K562 (cell line): ENCODE data around the gene POMGNT1. TPM values are rescaled to one million over a fixed set of nuclear protein-coding genes. Genes with fewer than 3 reads are reported as not detected.

Source experiments
- ATF1 ChIP-seq, 2 experiments: fragments of 450-650 bp in 1 of 2; IDR thresholded peaks; 2 replicates each; pipeline ENCODE4 v1.6.1; 2016; ENCODE audit warnings: missing compliant biosample characterization in 1 of 2, missing genetic modification characterization in 1 of 2
- CTBP1 ChIP-seq: fragments of 450-650 bp; IDR thresholded peaks from 2 replicates; pipeline ENCODE4 v1.6.1; 2016; ENCODE audit warnings: borderline replicate concordance
- EHMT2 ChIP-seq: fragments of 450-650 bp; IDR thresholded peaks from 2 replicates; pipeline ENCODE4 v1.6.1; 2018; ENCODE audit warnings: antibody characterized with exemption
- HNRNPH1 ChIP-seq: fragments of 200-400 bp; formaldehyde crosslinking; optimal IDR thresholded peaks from 2 replicates; pipeline ENCODE3; 2017; ENCODE audit warnings: low read depth, mild to moderate bottlenecking, low read length, moderate library complexity
- IFI16 ChIP-seq: fragments of 250-450 bp; sonication (Bioruptor Pico); IDR thresholded peaks from 2 replicates; pipeline ENCODE4 v2.1.2; 2022; ENCODE audit warnings: mild to moderate bottlenecking, inconsistent platforms
- MCM5 ChIP-seq: fragments of 450-650 bp; IDR thresholded peaks from 2 replicates; pipeline ENCODE4 v1.6.1; 2016; ENCODE audit warnings: low read depth
- MCM7 ChIP-seq, 2 experiments: fragments of 450-650 bp; IDR thresholded peaks; 2 replicates each; pipeline ENCODE4 v1.6.1; 2016 to 2018
- MXI1 ChIP-seq: IDR thresholded peaks from 2 replicates; pipeline ENCODE4 v1.6.1; 2011; ENCODE audit warnings: low read depth, mild to moderate bottlenecking, improper control_type of control experiment, low read length
- MYBL2 ChIP-seq, 2 experiments: fragments of 450-650 bp in 1 of 2; sonication (generic) in 1 of 2; formaldehyde crosslinking in 1 of 2; IDR thresholded peaks; 2 replicates each; pipeline versions ENCODE4 v1.6.1 to v1.8.1; 2017 to 2022; ENCODE audit warnings: borderline replicate concordance in 1 of 2, inconsistent platforms in 1 of 2, low read depth in 1 of 2, mild to moderate bottlenecking in 1 of 2, missing genetic modification reagents in 1 of 2, moderate library complexity in 1 of 2
- POLR2A ChIP-seq: fragments of 450-650 bp; conservative IDR thresholded peaks from 2 replicates; pipeline ENCODE4 v1.6.1; 2016
- SPI1 ChIP-seq: IDR thresholded peaks from 2 replicates; pipeline ENCODE4 v1.6.1; 2011; ENCODE audit warnings: low read depth, low read length, control low read depth, borderline replicate concordance
- SREBF1 ChIP-seq: fragments of 150-350 bp; IDR thresholded peaks from 2 replicates; pipeline ENCODE4 v1.6.1; 2014; ENCODE audit warnings: antibody characterized with exemption, low read depth, low read length, borderline replicate concordance
- ZBTB11 ChIP-seq, 3 experiments: fragments of 200-800 bp in 1 of 3; fragments of 250-450 bp in 1 of 3; fragments of 450-650 bp in 1 of 3; sonication (Bioruptor Pico) in 1 of 3; sonication (Bioruptor generic) in 1 of 3; formaldehyde crosslinking in 1 of 3; IDR thresholded peaks; 2 replicates each; pipeline versions ENCODE4 v1.6.1 to v1.8.0; 2016 to 2022; ENCODE audit warnings: mild to moderate bottlenecking in 2 of 3, missing genetic modification characterization in 2 of 3, missing compliant biosample characterization in 1 of 3, moderate library complexity in 1 of 3
- ZC3H8 ChIP-seq: fragments of 450-650 bp; IDR thresholded peaks from 2 replicates; pipeline ENCODE4 v1.6.1; 2017
- ZFP36 ChIP-seq: fragments of 150-350 bp; IDR thresholded peaks from 2 replicates; pipeline ENCODE4 v1.6.1; 2018; ENCODE audit warnings: low read length, low read depth; ENCODE audit not compliant: partially characterized antibody
- ZHX1 ChIP-seq: fragments of 150-350 bp; conservative IDR thresholded peaks from 2 replicates; pipeline ENCODE4 v1.6.1; 2014; ENCODE audit warnings: low read length
- ZNF212 ChIP-seq: fragments of 450-650 bp; formaldehyde crosslinking; IDR thresholded peaks from 2 replicates; pipeline ENCODE4 v1.4.0; 2020; ENCODE audit warnings: mild to moderate bottlenecking
- ZNF583 ChIP-seq: fragments of 250-450 bp; sonication (Bioruptor Pico); IDR thresholded peaks from 2 replicates; pipeline ENCODE4 v1.4.0; 2020
- ZNF639 ChIP-seq, 2 experiments: fragments of 200-800 bp in 1 of 2; sonication (Bioruptor generic) in 1 of 2; sonication (generic) in 1 of 2; formaldehyde crosslinking in 1 of 2; IDR thresholded peaks in 1 of 2; conservative IDR thresholded peaks in 1 of 2; 2 replicates each; pipeline versions ENCODE4 v1.5.0 to v1.6.1; 2016 to 2020; ENCODE audit warnings: missing compliant biosample characterization in 1 of 2, missing genetic modification characterization in 1 of 2, missing genetic modification reagents in 1 of 2
- ZNF75A ChIP-seq: fragments of 450-650 bp; formaldehyde crosslinking; IDR thresholded peaks from 2 replicates; pipeline ENCODE4 v1.4.0; 2020; ENCODE audit warnings: mild to moderate bottlenecking
- ZNF766 ChIP-seq: fragments of 200-800 bp; sonication (Bioruptor generic); conservative IDR thresholded peaks from 2 replicates; pipeline ENCODE4 v1.6.1; 2016; ENCODE audit warnings: missing genetic modification characterization, missing compliant biosample characterization
- ZNF77 ChIP-seq: fragments of 250-450 bp; sonication (Bioruptor Pico); IDR thresholded peaks from 2 replicates; pipeline ENCODE4 v1.5.0; 2020
- polyA plus RNA-seq, 8 experiments: library from polyadenylated mRNA; depleted of rRNA in 4 of 8; stranded (reverse) in 5 of 8; unstranded in 3 of 8; fragments of >200 nt; fragmentation: Nextera tagmentation in 2 of 8; fragmentation: Illumina TruSeq in 1 of 8; extraction: Ambion mirVana in 2 of 8; extraction: Trizol in 1 of 8; gene quantifications; 2 replicates each; pipeline versions ENCODE4 v1.2.1 to v1.2.3, GENCODE V29; 2011 to 2014; ENCODE audit warnings: inconsistent platforms in 1 of 8, missing spikeins in 1 of 8
- total RNA-seq, 7 experiments: library from RNA; depleted of rRNA in 6 of 7; stranded (reverse); fragments of >200 nt in 6 of 7; fragmentation: Illumina TruSeq in 2 of 7; extraction: Trizol in 2 of 7; gene quantifications; 2 replicates each; pipeline versions ENCODE4 v1.2.1 to v1.2.3, GENCODE V29; 2011 to 2021; ENCODE audit warnings: low replicate concordance in 1 of 7

Gene POMGNT1
- total and polyA plus RNA-seq, 9 of the 15 experiments (the other 6 are each of a cell fraction or from before 2014, with no cell fraction given) = 14.1 to 58.9 (median 37.8) TPM

- no peak for TF ChIP-seq SREBF1
- TF ChIP-seq MCM7 (IDR thresholded peaks at IDR 0.05) = no peak
- no peak for TF ChIP-seq ZNF212 (CRISPR knock-in tag)
- TF ChIP-seq EHMT2 = no peak
- no peak for TF ChIP-seq ZNF766
- TF ChIP-seq ZHX1 = no peak
- TF ChIP-seq SPI1 = peak; percentile 22; the same call in 1 of the 2 replicates
- no peak for TF ChIP-seq POLR2A
- no peak for TF ChIP-seq ZC3H8
- no peak for TF ChIP-seq ATF1 (CRISPR knock-in tag; IDR thresholded peaks at IDR 0.05)
- TF ChIP-seq ATF1 (tag; IDR thresholded peaks at IDR 0.05) = no peak
- TF ChIP-seq MYBL2 (IDR thresholded peaks at IDR 0.05; ENCODE audit: low read depth) = no peak
- TF ChIP-seq MYBL2 (CRISPR knock-in tag; IDR thresholded peaks at IDR 0.05; ENCODE audit: borderline replicate concordance) = no peak
- no peak for TF ChIP-seq HNRNPH1
- no peak for TF ChIP-seq ZBTB11 (CRISPR knock-in tag; IDR thresholded peaks at IDR 0.05)
- 0 out of 2 replicates have a peak, but pooled peaks have one; percentile 46 for TF ChIP-seq CTBP1
- peak; percentile 80 for TF ChIP-seq ZFP36
- TF ChIP-seq MXI1 = no peak
- no peak for TF ChIP-seq ZNF77 (CRISPR knock-in tag)
- no peak for TF ChIP-seq IFI16 (CRISPR knock-in tag)
- TF ChIP-seq ZNF75A (CRISPR knock-in tag) = peak; percentile 95
- TF ChIP-seq ZNF583 (CRISPR knock-in tag) = no peak
- TF ChIP-seq ZNF639 (CRISPR knock-in tag; conservative IDR thresholded peaks at IDR 0.05 in 1 of 2, IDR thresholded peaks at IDR 0.05 in 1 of 2) = no peak
- no peak for TF ChIP-seq MCM5
Measured at GRCh38 chr1:46184920-46185658, 13.1 kb downstream of the POMGNT1 start (continued).
